Kidney epithelial cell (primary cell): ENCODE data around the gene TAF10. TPM values are rescaled to one million over a fixed set of nuclear protein-coding genes. Genes with fewer than 3 reads are reported as not detected.

Source experiments
- DNase-seq: peaks from one replicate; pipeline ENCODE4 v3.0.0-alpha.2; 2010; ENCODE audit warnings: low read depth
- H3K27me3 ChIP-seq: 2 replicates; pipeline ENCODE4 v1.6.0; 2011; ENCODE audit warnings: low read length; ENCODE audit not compliant: control insufficient read depth, insufficient read depth
- H3K36me3 ChIP-seq: 2 replicates; pipeline ENCODE4 v1.5.1; 2011; ENCODE audit warnings: low read length; ENCODE audit not compliant: control insufficient read depth, insufficient read depth
- H3K4me3 ChIP-seq: 2 replicates; pipeline ENCODE4 v1.5.1; 2011; ENCODE audit warnings: low read depth, mild to moderate bottlenecking, control low read depth, low read length
- CTCF ChIP-seq: IDR thresholded peaks from 2 replicates; pipeline ENCODE4 v1.5.1; 2011; ENCODE audit warnings: mild to moderate bottlenecking, moderate library complexity, low read length, control low read depth, inconsistent platforms; ENCODE audit not compliant: insufficient read depth, poor library complexity, severe bottlenecking
- total RNA-seq: library from RNA; depleted of rRNA; stranded (reverse); fragments of >200 nt; gene quantifications from 2 replicates; pipeline ENCODE4 v1.2.3, GENCODE V29; 2015

TAF10 gene
- total RNA-seq, 1 donor from 2014 or later: 57.2 TPM

- Histone ChIP-seq H3K36me3 (no peaks in the 10 kb centered on the region), H3K4me3 (no peak overlapping the region), H3K27me3 (peaks cover 13% of the 10 kb centered on the region)
- DNase-seq: no peak
- no peak for TF ChIP-seq CTCF
Observed at GRCh38 chr11:6646576-6646917, 34.5 kb upstream of the TAF10 start.

DNA sequence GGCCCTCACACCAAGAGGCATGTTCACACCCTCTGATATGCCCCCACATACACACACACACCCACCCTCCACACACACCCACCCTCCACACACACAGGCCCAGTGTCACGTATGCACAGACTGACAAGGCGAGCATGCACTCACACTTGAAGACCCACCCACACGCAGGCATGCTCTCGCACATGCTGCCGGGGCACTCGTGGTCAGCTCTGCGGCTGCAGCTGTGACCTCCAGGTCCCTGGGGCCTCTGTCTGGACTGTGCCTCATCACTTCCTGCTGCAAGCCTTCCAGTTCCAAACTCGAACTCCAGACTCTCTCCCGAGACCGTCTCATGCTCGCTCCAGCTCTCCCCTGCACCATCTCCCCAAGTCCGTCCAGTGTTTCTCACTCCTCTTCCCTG is 34.1 kb upstream of the TAF10 start:
- Histone ChIP-seq H3K27me3 (peaks cover 13% of the 10 kb centered on the region), H3K4me3 (no peak overlapping the region), H3K36me3 (no peaks in the 10 kb centered on the region)
- TF ChIP-seq CTCF: no peak
- DNase-seq: no peak

GRCh38 chr11:6642957-6643356 is 30.9 kb upstream of the TAF10 start:
- TF ChIP-seq CTCF: no peak
- DNase-seq: no peak
- H3K36me3 ChIP-seq: no peaks in the 10 kb centered on the region
- no peak overlapping the region for H3K4me3 ChIP-seq
- peaks cover 3% of the 10 kb centered on the region for H3K27me3 ChIP-seq

GRCh38 chr11:6640985-6641701 is 29.1 kb upstream of the TAF10 start:
- no peak for TF ChIP-seq CTCF
- DNase-seq: no peak
- Histone ChIP-seq H3K4me3 (no peak overlapping the region), H3K36me3 (no peaks in the 10 kb centered on the region), H3K27me3 (peaks cover 3% of the 10 kb centered on the region)

- no peak for TF ChIP-seq CTCF
- Histone ChIP-seq H3K36me3 (no peaks in the 10 kb centered on the region), H3K4me3 (no peak overlapping the region), H3K27me3 (peaks cover 3% of the 10 kb centered on the region)
- no peak for DNase-seq
Observed at GRCh38 chr11:6640036-6640984, 28.3 kb upstream of the TAF10 start.
